NCI-H345 (cell line): ENCODE results near the gene DENND1A.
"Not testable (repeated sequence)": the region's sequence is repeated elsewhere in the genome, so short reads cannot be mapped to it uniquely, and the experiment has no call there.

Experiments used
- DNase-seq: peaks from one replicate; lab custom pipeline; 2025; lab: John Stamatoyannopoulos, UW

The DENND1A gene

GRCh38 chr9:123929870-123930831, at the start of gene DENND1A:
DENND1A (minus strand) TSS chr9:123930126; CDS start chr9:123929905, 221 bp downstream.
- peak; percentile 89 for DNase-seq

GRCh38 chr9:123978981-123979380, 49.1 kb upstream of the DENND1A start:
- no peak for DNase-seq

GRCh38 chr9:123976579-123976978, 46.7 kb upstream of the DENND1A start:
- not testable (repeated sequence) for DNase-seq

GRCh38 chr9:123975871-123976270, 45.9 kb upstream of the DENND1A start:
- no peak for DNase-seq

- no peak for DNase-seq
These were observed 44.5 kb upstream of the DENND1A start for GRCh38 chr9:123974471-123974870.

- no peak for DNase-seq
These were observed 43.8 kb upstream of the DENND1A start for GRCh38 chr9:123973590-123974223.

- DNase-seq = no peak
These were observed 42.7 kb upstream of the DENND1A start for GRCh38 chr9:123972618-123973017.

- DNase-seq = no peak
These were observed 37.4 kb upstream of the DENND1A start for GRCh38 chr9:123967323-123967722.

- no peak for DNase-seq
These were observed 36.1 kb upstream of the DENND1A start for GRCh38 chr9:123965801-123966686.

GRCh38 chr9:123964761-123965160, 34.8 kb upstream of the DENND1A start:
- no peak for DNase-seq

- DNase-seq = no peak
These were observed 31.0 kb upstream of the DENND1A start for GRCh38 chr9:123960965-123961364.

GRCh38 chr9:123960366-123960765, 30.4 kb upstream of the DENND1A start:
- DNase-seq = no peak

GRCh38 chr9:123959787-123960186, 29.9 kb upstream of the DENND1A start:
- no peak for DNase-seq

GRCh38 chr9:123957731-123958130, 27.8 kb upstream of the DENND1A start:
- DNase-seq = no peak

GRCh38 chr9:123957168-123957721, 27.3 kb upstream of the DENND1A start:
- DNase-seq = no peak

GRCh38 chr9:123955637-123956036, 25.7 kb upstream of the DENND1A start:
- DNase-seq = no peak

GRCh38 chr9:123954518-123955280, 24.8 kb upstream of the DENND1A start:
- DNase-seq = no peak

GRCh38 chr9:123952641-123953495, 22.9 kb upstream of the DENND1A start:
- no peak for DNase-seq

- no peak for DNase-seq
These were observed 18.4 kb upstream of the DENND1A start for GRCh38 chr9:123948286-123948685.

- DNase-seq = no peak
These were observed 17.4 kb upstream of the DENND1A start for GRCh38 chr9:123947326-123947725.
